Hematopoietic multipotent progenitor cell treated with erythropoietin and hydrocortisone succinate and interleukin-3 and kit ligand, for 17 days (in vitro differentiated cells): ENCODE results near the gene SLC6A4.
"Not testable (repeated sequence)": the region's sequence is repeated elsewhere in the genome, so short reads cannot be mapped to it uniquely, and the experiment has no call there.

ENCODE experiments used
- DNase-seq: peaks from one replicate; pipeline ENCODE4 v3.0.0-alpha.2; 2015; ENCODE audit warnings: low spot score

Gene SLC6A4

GRCh38 chr17:30219315-30219714, 16.2 kb downstream of the SLC6A4 start:
- DNase-seq, result no peak

GRCh38 chr17:30218799-30219198, 16.7 kb downstream of the SLC6A4 start:
- DNase-seq, result no peak

- DNase-seq, result no peak
Observed at GRCh38 chr17:30217746-30218245, 17.7 kb downstream of the SLC6A4 start.

- no peak for DNase-seq
Observed at GRCh38 chr17:30217054-30217453, 18.4 kb downstream of the SLC6A4 start.

GRCh38 chr17:30212750-30213149, 22.7 kb downstream of the SLC6A4 start:
- no peak for DNase-seq

GRCh38 chr17:30211371-30211770, 24.1 kb downstream of the SLC6A4 start:
- DNase-seq, result no peak

GRCh38 chr17:30210901-30211300, 24.6 kb downstream of the SLC6A4 start:
- no peak for DNase-seq

GRCh38 chr17:30210366-30210765, 25.1 kb downstream of the SLC6A4 start:
- DNase-seq, result no peak

GRCh38 chr17:30209930-30210329, 25.6 kb downstream of the SLC6A4 start:
- no peak for DNase-seq

GRCh38 chr17:30208214-30208613, 27.3 kb downstream of the SLC6A4 start:
- DNase-seq, result no peak

GRCh38 chr17:30207655-30208054, 27.8 kb downstream of the SLC6A4 start:
- no peak for DNase-seq

GRCh38 chr17:30203471-30203981, 32.0 kb downstream of the SLC6A4 start:
- no peak for DNase-seq

GRCh38 chr17:30200656-30201055, 34.8 kb downstream of the SLC6A4 start:
- DNase-seq, result not testable (repeated sequence)

GRCh38 chr17:30200106-30200505, 35.4 kb downstream of the SLC6A4 start:
- peak; percentile 40 for DNase-seq

GRCh38 chr17:30199600-30199999, 35.9 kb downstream of the SLC6A4 start:
- DNase-seq, result no peak

- DNase-seq, result no peak
Observed at GRCh38 chr17:30197416-30197815, 38.1 kb downstream of the SLC6A4 start.

- no peak for DNase-seq
Observed at GRCh38 chr17:30196504-30196903, 39.0 kb downstream of the SLC6A4 start.

- no peak for DNase-seq
Observed at GRCh38 chr17:30191072-30191471, 44.4 kb downstream of the SLC6A4 start.

- DNase-seq, result no peak
Observed at GRCh38 chr17:30188211-30188939, 47.1 kb downstream of the SLC6A4 start.

GRCh38 chr17:30187573-30187972, 47.9 kb downstream of the SLC6A4 start:
- no peak for DNase-seq

- DNase-seq, result no peak
Observed at GRCh38 chr17:30186761-30187160, 48.7 kb downstream of the SLC6A4 start.

- no peak for DNase-seq
Observed at GRCh38 chr17:30176855-30177254, 58.6 kb downstream of the SLC6A4 start.

GRCh38 chr17:30174556-30174955, 60.9 kb downstream of the SLC6A4 start:
- no peak for DNase-seq

- no peak for DNase-seq
Observed at GRCh38 chr17:30173649-30174048, 61.8 kb downstream of the SLC6A4 start.
